Activated naive CD4-positive, alpha-beta T cell treated with anti-CD3 and anti-CD28 coated beads, Interleukin-2, amount 50 U/mL, for 16 hours (primary cell): ENCODE measurements around the gene MRPL30.
"Not testable (repeated sequence)": the region's sequence is repeated elsewhere in the genome, so short reads cannot be mapped to it uniquely, and the experiment has no call there.

Source experiments
- DNase-seq: peaks from one replicate; pipeline ENCODE4 v3.0.0-alpha.2; 2020

Gene MRPL30

DNA sequence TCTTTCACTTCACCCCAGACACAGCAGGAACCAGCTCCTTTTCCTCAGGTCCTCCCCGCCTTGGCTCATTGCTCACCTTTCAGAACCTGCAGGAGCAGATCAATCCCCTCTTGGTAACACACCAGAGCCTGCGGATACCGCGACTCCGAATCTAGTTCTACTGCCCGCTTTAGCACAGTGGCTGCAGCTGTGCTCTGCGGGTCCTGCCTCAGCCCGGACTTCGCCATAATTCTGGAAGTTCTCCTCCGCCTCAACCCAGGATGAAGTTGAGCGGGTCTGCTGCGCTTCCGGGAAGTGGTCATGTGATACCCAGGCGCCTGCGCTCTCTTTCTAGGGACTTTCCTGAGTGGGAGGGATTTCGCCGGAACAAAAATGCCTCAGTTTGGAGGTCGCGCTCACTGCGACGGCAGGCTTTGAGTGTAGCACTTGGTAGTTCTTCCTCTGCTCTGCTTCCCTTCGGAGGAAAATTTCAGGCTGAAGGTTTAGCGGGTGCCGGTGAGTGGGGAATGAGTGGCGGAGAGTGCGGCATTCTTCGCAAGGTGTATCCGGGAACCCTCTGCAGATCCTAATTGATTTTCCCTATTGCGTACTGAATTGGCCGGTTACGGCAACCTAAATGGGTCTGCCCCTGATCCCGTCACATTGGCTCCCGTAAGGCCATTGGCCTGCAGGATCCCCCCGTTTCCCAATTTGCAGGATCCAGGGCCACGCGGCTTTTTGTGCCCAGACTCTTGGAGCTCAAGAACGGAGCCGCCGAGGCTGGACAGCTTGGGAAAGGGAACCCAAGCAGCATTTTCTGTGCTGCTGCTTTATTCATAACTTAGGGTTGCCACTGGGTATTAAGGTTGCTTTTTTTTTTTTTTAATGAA lies at the start of gene MRPL30, which contains the start of gene MITD1:
Gene MRPL30, plus strand, starts transcription at position 430 of the 869 bp plus-strand sequence. CDS start 5,020 bp downstream, outside the sequence.
Gene MITD1, minus strand, starts transcription at position 304 of the 869 bp plus-strand sequence. Its CDS starts 77 bp downstream, at position 227.
- DNase-seq = peak; percentile 87

DNA sequence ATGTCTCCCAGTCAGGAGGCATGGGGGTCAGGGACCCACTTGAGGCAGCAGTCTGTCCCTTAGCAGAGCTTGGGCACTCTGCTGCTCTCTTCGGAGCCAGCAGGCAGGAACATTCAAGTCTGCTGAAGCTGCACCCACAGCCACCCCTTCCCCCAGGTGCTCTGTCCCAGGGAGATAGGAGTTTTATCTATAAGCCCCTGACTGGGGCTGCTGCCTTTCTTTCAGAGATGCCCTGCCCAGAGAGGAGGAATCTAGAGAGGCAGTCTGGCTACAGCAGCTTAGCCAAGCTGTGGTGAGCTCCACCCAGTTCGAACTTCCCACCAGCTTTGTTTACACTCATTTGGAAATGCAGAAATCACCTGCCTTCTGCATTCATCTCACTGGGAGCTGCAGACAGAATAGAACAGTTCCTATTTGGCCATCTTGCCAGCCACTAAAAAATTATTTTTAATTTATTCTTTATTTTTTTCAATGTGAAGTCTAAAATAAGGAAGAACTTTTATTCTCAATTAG lies 45.9 kb upstream of the MRPL30 start:
- not testable (repeated sequence) for DNase-seq

DNA sequence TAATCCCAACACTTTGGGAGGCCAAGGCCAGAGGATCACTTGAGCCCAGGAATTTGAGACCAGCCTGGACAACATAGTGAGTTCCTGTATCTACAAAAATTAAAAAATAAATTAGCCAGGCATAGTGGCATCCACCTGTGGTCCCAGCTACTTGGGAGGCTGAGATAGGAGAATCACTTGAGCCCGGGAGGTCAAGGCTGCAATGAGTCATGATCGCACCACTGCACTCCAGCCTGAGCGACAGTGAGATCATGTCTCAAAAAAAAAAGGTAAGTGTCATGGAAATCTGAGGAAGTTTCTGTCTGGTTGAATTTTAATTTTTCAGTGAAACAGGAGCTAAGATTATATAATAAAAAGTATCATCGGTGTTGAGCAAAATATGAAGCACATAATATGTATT lies 42.0 kb upstream of the MRPL30 start:
- DNase-seq = no peak

DNA sequence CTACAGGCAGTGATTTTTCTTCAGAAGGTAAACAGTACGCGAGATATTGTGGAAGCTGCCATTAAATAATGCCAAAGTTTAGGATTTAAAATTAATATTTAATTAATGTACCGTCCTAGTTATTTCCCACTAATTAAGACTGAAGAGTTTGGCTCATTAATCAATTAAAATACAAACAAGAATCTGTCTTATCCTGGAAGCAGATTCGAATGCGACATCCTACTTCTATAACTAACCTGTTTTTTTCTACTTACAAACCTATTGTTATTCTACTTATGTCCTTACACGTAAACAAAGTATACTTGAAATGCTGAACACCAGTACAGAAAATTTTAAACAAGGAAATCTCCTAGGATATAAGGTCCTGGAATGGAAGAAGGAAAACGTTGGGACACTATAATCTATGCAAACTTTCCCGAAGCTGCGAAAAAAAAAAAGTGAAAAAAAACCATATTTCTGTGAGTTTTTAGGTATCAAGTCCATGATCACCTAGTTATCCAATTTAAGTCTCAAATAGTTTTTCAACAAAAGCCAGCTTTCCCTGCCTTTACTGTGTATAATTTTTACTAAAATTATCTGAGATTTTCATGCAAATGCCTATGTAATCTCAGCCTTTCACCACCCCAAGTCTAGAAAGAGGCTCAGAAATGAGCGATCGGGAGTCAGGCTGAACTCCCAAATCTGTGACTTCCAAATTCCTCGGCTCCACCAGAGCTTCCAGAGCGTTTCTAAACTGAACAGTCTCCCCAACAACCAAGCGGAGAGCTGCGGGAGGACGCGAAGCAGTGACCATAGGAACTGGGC lies 40.7 kb upstream of the MRPL30 start:
- DNase-seq = no peak

DNA sequence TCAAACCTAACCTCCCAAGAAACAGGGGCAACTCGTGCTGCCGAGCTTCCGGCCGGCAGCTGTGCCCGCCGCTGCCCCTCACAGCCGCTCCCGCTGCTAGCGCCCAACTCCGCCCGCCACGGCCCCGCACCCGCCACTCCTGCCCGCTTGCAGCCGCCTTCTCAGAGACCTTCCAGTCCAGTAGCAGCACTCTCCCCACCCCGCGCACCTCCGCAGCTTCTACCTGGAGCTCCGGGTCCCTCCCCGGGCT lies 40.2 kb upstream of the MRPL30 start:
- DNase-seq = no peak

DNA sequence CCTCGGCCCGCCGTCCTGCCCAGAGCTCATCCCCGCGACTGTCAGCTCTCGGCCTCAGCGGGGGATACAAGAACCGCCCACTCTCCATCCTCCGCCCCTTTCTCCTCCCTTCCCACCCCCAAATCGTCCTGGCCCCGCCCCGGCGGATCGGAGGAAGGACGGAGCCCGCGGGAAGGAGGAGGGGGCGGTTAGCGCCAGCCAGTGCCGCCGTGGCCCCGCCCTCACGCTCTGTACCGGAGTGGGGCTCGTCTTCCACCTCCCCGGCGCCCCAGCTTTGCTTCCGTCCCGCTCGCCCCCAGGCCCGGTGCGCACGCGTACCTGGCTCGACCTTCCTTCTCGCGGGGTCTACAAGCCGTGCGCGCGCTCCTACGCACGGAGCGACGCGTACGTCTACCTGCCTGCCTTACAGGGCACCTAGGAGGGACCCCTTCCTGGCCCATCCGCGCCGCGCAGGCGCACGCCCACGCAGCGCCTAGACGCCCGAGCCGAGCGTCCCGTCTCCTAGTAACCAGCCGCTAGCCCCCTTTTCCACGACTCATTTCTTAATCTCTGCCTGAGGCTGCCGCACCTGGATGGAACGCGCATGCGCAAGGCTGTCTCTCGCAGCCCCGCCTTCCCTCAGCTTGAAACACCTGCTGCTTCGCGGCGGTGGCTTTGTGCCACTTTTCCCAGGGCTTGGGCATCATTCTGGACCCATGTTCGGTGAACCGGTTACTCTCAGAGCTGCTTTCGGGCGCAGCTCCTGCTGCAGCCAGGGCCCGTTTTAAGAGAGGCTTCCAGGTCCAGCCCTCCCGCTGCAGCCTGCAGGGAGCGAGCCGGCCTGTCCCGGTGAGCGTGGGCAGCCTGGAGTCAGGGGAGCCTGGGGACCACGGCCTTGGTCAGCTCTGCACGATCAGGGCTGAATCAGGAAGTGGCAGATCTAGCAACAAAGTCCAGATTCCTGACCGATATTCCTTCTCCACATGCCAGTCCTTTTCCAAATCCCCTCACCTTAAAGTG lies 39.6 kb upstream of the MRPL30 start, which contains the start of gene C2orf15:
Gene C2orf15, plus strand, starts transcription at position 598 of the 999 bp plus-strand sequence. CDS start 8,852 bp downstream, outside the sequence.
- DNase-seq = peak; percentile 98

DNA sequence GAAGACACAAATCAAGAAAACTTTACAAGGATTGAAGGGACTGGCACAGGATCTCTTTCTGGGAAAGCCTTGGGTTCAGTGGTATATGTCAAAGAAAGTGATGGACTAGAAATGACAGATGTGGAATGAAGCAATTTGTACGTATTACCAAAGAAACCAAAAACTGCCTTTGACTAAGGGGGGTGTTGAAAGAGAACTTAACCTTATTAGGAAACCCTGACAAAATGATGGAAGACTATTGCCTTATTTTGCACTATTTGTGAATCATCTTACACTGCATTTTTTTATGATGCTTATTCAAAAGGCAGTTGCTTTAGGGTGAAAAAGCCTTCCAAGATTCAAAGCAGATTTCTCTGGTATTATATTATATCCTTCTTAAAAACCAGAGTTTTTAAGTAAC lies 30.3 kb upstream of the MRPL30 start:
- no peak for DNase-seq

DNA sequence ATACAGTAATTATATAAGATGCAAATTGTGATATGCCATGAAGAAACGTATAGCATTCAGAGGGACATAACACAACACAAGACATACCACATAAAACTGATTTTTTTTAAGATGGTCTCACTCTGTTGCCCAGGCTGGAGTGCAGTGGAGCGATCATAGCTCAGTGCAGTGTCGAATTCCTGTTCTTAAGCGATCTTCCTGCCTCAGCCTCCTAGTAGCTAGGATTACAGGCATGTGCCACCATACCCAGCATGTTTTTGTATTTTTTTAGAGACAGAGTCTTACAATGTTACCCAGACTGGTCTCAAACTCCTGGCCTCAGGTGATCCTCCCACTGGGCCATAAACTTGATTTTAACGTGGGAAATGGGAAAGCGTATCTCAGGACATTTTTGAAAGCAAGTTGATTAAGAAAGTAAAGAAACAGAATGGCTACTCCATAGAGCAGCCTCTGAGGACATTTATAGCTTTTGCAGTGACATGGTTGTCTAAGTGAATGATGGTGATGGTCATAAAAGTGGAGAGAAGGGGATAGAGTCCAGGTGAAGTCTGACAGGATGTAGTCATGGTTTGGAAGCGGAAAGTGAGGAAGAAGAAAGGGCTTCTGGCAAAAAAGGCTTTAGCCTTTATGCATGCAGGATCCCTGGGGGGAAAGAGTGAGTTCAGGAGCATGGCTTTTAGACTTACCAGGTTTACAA lies 28.6 kb upstream of the MRPL30 start:
- DNase-seq = no peak

DNA sequence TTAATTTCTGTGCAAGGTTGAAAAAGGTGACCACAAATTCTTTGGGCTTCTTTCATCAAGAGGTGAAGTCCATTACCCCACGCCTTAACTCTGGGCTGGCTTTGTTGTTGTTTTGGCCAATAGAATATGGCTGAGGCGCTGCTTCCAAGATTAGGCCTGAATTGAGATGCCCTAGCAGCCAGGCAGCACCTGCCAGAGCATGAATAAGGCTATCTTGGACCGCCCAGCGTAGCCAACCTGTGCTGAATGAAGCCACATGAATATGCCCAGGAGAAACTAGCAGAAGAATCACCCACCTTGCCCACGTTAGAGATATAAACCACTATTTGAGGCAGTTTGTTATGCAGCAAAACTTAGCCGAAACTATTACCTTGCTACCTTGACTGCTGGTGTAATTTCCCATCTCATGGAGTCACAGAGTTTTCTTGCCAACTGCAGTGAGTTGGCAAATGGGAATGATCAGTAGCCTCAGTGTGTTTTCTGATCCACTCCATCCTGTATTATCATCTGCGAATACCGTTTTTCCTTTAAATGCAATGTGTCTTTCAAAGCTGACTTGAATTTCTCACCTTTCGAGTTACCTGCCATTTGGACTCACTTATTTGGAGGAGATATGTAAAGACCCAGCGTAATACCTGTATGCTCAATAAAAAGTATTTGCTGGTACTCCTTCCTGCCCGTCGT lies 26.9 kb upstream of the MRPL30 start:
- DNase-seq = no peak

DNA sequence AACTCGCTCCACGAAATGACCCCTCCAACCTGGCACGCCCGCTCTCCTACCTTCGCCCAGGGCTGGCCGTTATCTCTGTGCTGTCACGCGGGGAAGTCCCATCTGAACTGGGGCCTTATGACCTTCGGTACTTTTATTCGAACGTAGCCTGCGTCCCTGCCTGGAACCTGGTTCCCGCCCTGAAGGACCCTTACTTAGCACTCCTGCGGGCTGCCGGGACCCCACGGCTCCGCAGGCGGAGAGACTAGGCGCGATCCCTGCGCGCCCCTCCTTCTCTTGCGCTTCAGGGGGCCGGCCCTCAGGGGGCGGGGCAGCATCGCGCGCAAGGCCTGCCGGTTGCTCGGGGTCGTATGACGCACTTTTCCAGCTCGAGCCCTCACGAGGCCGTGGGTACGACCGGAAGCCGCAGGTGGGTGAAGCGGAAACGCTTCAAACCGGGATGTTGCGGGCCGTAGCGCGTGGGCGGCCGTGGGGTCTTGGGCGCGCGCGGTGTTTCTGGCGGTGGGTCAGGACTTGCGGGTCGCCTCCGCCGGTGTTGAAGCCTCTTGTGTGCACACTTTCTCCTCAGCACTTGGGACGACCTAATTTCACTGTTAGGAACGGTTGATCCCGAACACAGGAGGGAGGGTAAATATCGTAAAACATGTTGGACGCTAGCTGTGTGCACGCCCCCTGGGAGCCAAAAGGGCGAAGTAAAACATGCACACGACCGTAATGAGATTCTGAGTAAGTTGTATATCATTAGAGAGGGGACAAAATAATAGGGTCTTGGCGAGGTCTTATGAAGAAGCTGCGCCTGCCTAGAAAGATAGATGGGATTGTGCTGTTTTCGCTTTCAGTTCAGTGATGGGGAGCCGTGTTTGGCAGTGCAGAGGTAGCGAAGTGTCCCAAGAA lies 26.1 kb upstream of the MRPL30 start, which contains the start of the genes LIPT1 and TSGA10:
Gene LIPT1, plus strand, starts transcription at position 325 of the 894 bp plus-strand sequence. CDS start 6,991 bp downstream, outside the sequence.
Gene TSGA10, minus strand, starts transcription at position 300 of the 894 bp plus-strand sequence. CDS start 45,503 bp downstream, outside the sequence.
- DNase-seq = peak; percentile 93

DNA sequence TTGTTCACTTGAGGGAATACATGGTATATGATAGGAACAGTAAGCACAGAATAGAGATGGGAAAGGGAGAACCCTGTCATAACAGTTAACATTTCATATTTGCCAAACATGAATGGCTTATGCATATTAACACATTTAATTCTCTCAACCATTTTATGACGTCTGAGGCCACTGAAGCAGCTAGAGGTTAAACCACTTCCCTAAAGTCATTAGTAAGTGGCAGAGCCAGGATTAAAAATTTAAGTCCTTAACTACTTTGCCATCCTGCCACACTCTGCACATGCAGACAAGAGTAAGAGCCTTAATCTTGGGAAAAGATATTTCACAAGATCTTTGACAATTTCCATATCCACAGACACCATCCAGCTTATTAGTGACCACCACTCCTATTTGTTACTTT lies 24.1 kb upstream of the MRPL30 start:
- DNase-seq = no peak

DNA sequence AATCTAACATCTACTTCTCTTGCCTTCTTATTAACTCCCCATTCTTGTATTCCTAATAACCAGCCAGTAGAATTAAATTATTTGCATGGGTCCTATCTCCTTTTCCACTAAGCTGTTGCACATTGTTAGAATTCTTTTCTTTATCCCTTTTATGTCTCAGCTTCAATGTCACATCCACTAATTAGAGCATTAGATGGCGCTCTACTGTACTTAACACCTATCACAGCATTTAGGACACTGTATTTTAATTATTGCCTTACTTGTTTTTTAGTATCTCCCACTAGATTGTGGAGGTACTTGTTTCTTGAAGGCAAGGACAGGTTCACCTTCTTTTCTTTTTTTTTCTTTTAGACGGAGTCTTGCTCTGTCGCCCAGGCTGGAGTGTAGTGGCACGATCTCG lies 22.4 kb upstream of the MRPL30 start:
- DNase-seq = no peak

DNA sequence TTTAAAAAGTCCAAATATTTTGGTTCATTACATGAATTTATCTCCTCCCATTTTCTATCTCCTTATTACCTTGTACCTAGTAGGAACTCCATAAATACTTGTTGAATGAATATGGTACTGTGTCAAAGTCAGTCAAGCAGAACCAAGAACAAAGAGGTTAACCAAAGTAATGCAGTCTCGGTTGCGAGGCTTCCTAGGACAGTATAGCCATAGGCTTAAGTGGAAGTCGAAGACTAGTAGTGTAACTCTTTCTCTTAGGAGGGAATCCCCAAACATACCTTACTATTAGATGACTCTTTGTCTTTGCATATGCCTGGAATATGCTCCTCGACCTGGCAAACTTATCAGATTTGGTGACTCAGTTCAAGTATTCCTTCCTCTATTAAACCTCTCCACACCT lies 21.4 kb upstream of the MRPL30 start:
- DNase-seq = no peak

DNA sequence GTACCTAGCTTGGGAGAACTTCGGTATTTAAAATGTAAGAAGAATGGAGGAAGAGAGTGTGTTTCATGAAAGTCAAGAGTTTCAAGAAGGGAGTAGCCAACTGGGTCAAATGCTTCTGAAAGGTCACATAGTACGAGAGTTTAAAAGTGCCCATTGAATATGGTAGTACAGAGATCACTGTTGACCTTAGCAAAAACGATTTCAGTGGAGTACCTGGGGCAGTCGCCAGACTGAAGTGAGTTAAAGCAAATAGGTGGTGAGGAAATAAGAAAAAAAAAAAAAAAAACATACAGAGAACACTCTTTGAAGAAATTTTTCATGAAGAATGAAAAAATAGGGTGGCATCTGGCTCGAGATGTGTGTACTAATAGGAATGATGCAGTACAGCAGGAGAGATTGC lies 14.8 kb upstream of the MRPL30 start:
- DNase-seq = no peak

DNA sequence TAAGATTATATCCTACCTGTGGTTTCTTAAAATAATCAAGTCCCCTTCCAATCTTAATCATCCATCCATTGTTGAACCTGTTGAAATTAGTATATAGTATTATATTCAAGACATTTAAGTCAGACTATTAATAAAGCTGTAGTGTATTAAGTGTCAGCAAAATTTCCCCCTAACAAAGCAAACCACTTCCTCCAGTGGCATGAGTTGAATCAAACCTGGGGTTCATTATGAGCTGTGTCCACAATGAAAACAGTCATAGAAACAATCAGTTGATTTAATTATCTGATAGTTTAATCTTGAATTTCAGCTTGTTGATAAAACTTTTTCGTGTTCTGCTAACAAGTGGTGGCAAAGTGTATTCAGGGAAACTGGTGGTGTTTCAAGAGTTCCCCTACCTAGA lies 11.4 kb upstream of the MRPL30 start:
- DNase-seq = no peak

DNA sequence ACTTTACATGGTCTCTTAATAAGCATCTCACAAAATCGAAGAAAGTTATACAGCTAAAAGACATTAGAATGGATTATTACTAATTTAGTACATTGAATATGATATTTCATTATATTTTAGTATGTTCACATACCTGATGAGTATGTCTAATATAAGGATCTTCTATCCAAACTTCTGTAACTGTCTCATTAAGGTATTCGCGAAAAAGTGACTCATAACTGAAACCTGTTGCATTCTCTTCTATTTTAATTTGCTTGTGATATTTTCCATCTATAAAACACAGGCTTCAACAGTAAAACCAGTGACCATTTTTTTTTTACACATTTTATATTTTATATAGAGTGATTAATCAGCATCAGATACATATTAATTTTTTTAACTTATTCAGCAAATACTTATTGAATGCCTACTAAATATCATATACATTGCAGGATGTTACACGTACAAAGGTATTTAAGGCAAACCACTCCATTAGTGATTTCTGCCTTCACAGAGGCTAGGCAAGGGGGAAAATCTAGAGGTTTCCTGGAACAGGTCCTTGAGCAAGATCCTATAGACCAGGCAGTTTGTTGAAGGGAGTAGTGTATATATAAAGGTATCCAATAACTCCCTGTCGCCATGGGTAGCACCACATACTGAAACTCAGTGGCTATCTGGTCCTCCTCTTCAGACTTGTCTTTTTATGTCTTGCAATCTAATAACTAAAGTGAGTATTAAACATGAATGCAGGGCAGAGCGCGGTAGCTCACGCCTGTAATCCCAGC lies 9.4 kb upstream of the MRPL30 start:
- no peak for DNase-seq

DNA sequence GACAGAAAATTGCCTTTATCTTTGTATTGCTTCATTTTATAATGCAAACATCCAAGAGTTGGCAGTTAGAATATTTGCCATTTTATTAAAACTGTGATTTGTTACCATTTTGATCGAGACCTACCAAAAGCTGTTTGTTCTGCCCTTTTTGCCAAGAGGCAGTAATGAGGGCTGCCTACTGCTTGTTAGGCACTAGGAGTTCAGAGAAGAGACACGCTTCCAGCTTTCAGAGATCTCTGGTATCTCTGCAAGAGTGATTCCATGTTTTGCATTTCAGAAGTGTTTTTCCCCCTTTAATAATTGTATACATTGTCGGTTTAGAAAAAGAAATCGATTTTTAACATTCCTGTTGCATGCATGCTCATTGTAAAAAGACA lies 628 bp downstream of the MRPL30 start:
- no peak for DNase-seq

DNA sequence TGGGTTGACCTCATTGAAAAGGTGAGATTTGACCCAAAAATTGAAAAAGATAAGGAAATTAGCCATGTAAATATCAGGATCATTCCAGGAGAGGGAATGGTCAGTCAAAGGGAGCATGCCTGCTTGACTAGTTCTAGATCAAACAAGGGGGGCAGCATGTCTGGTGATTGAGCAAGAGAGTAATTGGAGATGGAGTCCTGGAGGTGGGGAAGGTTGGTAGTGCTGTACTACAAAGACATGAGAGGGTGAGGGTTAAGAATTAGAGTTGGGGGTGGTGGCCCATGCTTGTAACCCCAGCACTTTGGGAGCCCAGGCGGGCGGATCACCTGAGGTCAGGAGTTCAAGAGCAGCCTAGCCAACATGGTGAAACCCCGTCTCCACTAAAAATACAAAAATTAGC lies 2.0 kb downstream of the MRPL30 start:
- no peak for DNase-seq

DNA sequence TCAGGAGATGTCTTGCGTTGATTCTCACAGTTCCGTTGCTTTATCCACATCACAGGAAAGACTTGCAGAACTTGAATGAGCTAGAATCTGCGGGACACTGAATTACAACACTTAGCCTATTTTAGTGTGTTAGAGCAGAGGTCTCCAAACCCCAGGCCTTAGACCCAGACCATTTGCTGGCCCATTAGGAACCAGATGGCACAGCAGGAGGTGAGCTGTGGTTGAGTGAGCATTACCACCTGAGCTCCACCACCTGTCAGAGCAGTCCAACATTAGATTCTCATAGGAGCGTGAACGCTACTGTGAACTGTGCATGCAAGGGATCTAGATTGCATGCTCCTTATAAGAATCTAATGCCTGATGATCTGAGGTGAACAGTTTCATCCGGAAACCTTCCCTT lies 3.8 kb downstream of the MRPL30 start:
- no peak for DNase-seq
